GM12878 (cell line): ENCODE results near the gene STEAP4. TPM values are rescaled to one million over a fixed set of nuclear protein-coding genes. Genes with fewer than 3 reads are reported as not detected.

Experiments used
- ATAC-seq: fragments of 200-7000 bp; cut with Tn5 transposase; 3 replicates; pipeline ENCODE4 v1.9.1; 2020; ENCODE audit warnings: mild to moderate bottlenecking, moderate library complexity
- BruUV-seq: library from RNA; stranded (reverse); fragments of 400-500 nt; replicated peaks from 2 replicates; lab custom pipeline; 2021; lab: Mats Ljungman, UMichigan
- CTCF ChIA-PET: fragments of 300-600 bp; sonication (Branson Sonifier 250); formaldehyde crosslinking; extraction: SDS; loops from one replicate; lab custom pipeline; 2021; ENCODE audit warnings: inconsistent platforms; lab: Yijun Ruan, JAX
- POLR2A ChIA-PET: fragments of 350-600 bp; formaldehyde crosslinking; extraction: SDS; loops from one replicate; lab custom pipeline; 2021; ENCODE audit warnings: inconsistent platforms; lab: Charles Lee
- RAD21 ChIA-PET: fragments of 300-600 bp; sonication (Branson Sonifier 250); formaldehyde crosslinking; loops from one replicate; lab custom pipeline; 2023; ENCODE audit warnings: antibody characterized with exemption; ENCODE audit not compliant: unreplicated experiment; lab: Charles Lee
- SMC1A ChIA-PET: fragments of 300-600 bp; sonication (Branson Sonifier 250); formaldehyde crosslinking; loops from one replicate; lab custom pipeline; 2023; ENCODE audit not compliant: unreplicated experiment, uncharacterized antibody; lab: Charles Lee
- DNase-seq: peaks from one replicate; pipeline ENCODE4 v3.0.0-alpha.2; 2011; ENCODE audit warnings: low read depth, low spot score
- FAIRE-seq: peaks from 3 replicates; lab custom pipeline; 2011; peaks lifted over from hg19 to GRCh38; lab: Jason Lieb, UNC
- H2AFZ ChIP-seq: 2 replicates; pipeline ENCODE4 v1.6.0; 2011; ENCODE audit warnings: low read depth, low read length, control low read depth; ENCODE audit not compliant: control insufficient read depth
- H3K27ac ChIP-seq: 2 replicates; pipeline ENCODE4 v1.5.1; 2011; ENCODE audit warnings: control low read depth; ENCODE audit not compliant: control insufficient read depth, insufficient read depth
- H3K27me3 ChIP-seq, 2 experiments: replicated peaks in 1 of 2; 2 replicates each; pipeline versions ENCODE4 v1.6.0 to v1.6.1; 2011; ENCODE audit warnings: low read length in 1 of 2; ENCODE audit not compliant: control insufficient read depth in 2 of 2, insufficient read depth in 2 of 2
- H3K36me3 ChIP-seq, 2 experiments: 2 replicates each; pipeline ENCODE4 v1.5.1; 2011; ENCODE audit warnings: low read length in 1 of 2; ENCODE audit not compliant: control insufficient read depth in 2 of 2, insufficient read depth in 2 of 2
- H3K4me1 ChIP-seq: 2 replicates; pipeline ENCODE4 v1.6.1; 2011; ENCODE audit warnings: mild to moderate bottlenecking, low read length, moderate library complexity, mixed read lengths; ENCODE audit not compliant: control insufficient read depth, insufficient read depth
- H3K4me2 ChIP-seq: 2 replicates; pipeline ENCODE4 v1.6.0; 2011; ENCODE audit warnings: control low read depth; ENCODE audit not compliant: control insufficient read depth, insufficient read depth
- H3K4me3 ChIP-seq: fragments of 200-600 bp; sonication (generic); 2 replicates; pipeline ENCODE4 v1.5.1; 2016
- H3K79me2 ChIP-seq: 2 replicates; pipeline ENCODE4 v1.6.0; 2011; ENCODE audit warnings: low read length; ENCODE audit not compliant: control insufficient read depth, insufficient read depth
- H3K9ac ChIP-seq: 2 replicates; pipeline ENCODE4 v1.8.0; 2011; ENCODE audit warnings: low read length, control low read depth, mixed read lengths; ENCODE audit not compliant: control insufficient read depth, insufficient read depth
- H3K9me3 ChIP-seq: replicated peaks from 3 replicates; pipeline ENCODE4 v1.5.1; 2011; ENCODE audit warnings: mild to moderate bottlenecking, low read length; ENCODE audit not compliant: control insufficient read depth, insufficient read depth
- H4K20me1 ChIP-seq: 2 replicates; pipeline ENCODE4 v1.6.0; 2011; ENCODE audit not compliant: control insufficient read depth, insufficient read depth
- ATF7 ChIP-seq: fragments of 450-650 bp; IDR thresholded peaks from 2 replicates; pipeline ENCODE4 v1.6.1; 2016; ENCODE audit warnings: low read depth, mild to moderate bottlenecking
- BCLAF1 ChIP-seq: fragments of 450-650 bp; IDR thresholded peaks from 2 replicates; pipeline ENCODE4 v1.6.1; 2017; ENCODE audit warnings: antibody characterized with exemption, mild to moderate bottlenecking, moderate library complexity
- DPF2 ChIP-seq: fragments of 450-650 bp; IDR thresholded peaks from 2 replicates; pipeline ENCODE4 v1.6.1; 2017; ENCODE audit warnings: mild to moderate bottlenecking
- E4F1 ChIP-seq: fragments of 450-650 bp; IDR thresholded peaks from 2 replicates; pipeline ENCODE4 v1.6.1; 2018; ENCODE audit warnings: borderline replicate concordance, mild to moderate bottlenecking; ENCODE audit not compliant: partially characterized antibody
- EED ChIP-seq: sonication (generic); IDR thresholded peaks from 2 replicates; pipeline ENCODE4 v1.6.1; 2016; ENCODE audit warnings: antibody characterized with exemption, low read depth
- IRF3 ChIP-seq: fragments of 450-650 bp; IDR thresholded peaks from 2 replicates; pipeline ENCODE4 v1.6.1; 2014; ENCODE audit warnings: mild to moderate bottlenecking
- KLF5 ChIP-seq: fragments of 450-650 bp; IDR thresholded peaks from 2 replicates; pipeline ENCODE4 v1.6.1; 2014; ENCODE audit warnings: mild to moderate bottlenecking; ENCODE audit not compliant: partially characterized antibody
- MTA3 ChIP-seq: IDR thresholded peaks from 2 replicates; pipeline ENCODE4 v1.6.1; 2012; ENCODE audit warnings: low read length, inconsistent platforms, borderline replicate concordance
- PBX3 ChIP-seq: IDR thresholded peaks from 2 replicates; pipeline ENCODE4 v1.6.1; 2011; ENCODE audit warnings: mild to moderate bottlenecking, low read depth, low read length, moderate library complexity; ENCODE audit not compliant: insufficient replicate concordance
- RB1 ChIP-seq: fragments of 450-650 bp; formaldehyde crosslinking; IDR thresholded peaks from 2 replicates; pipeline ENCODE4 v1.6.1; 2017; ENCODE audit warnings: mild to moderate bottlenecking, borderline replicate concordance
- RFX5 ChIP-seq: IDR thresholded peaks from 2 replicates; pipeline ENCODE4 v1.6.1; 2011; ENCODE audit warnings: low read depth, low read length, improper control_type of control experiment
- RUNX3 ChIP-seq: IDR thresholded peaks from 2 replicates; pipeline ENCODE4 v1.6.1; 2012; ENCODE audit warnings: low read length, inconsistent platforms
- SREBF1 ChIP-seq: IDR thresholded peaks from 2 replicates; pipeline ENCODE4 v1.6.1; 2012; ENCODE audit warnings: mild to moderate bottlenecking, low read length
- ZNF207 ChIP-seq: fragments of 450-650 bp; IDR thresholded peaks from 2 replicates; pipeline ENCODE4 v1.6.1; 2014; ENCODE audit warnings: antibody characterized with exemption, mild to moderate bottlenecking, borderline replicate concordance
- ZNF24 ChIP-seq: fragments of 450-650 bp; IDR thresholded peaks from 2 replicates; pipeline ENCODE4 v1.6.1; 2017; ENCODE audit warnings: antibody characterized with exemption, mild to moderate bottlenecking
- WGBS: methylation state at CpG from one replicate; pipeline ENCODE4 v1.1.6; 2016; ENCODE audit warnings: low lambda C conversion rate; ENCODE audit not compliant: insufficient replicate concordance, insufficient coverage; ENCODE audit errors: missing lambda C conversion rate; 5-methylcytosine and 5-hydroxymethylcytosine counted together
- in situ Hi-C: fragments of 300-500 bp; cut with MboI; formaldehyde crosslinking; loops from 9 replicates; pipeline ENCODE4 v1.14.3; 2018; ENCODE audit warnings: mixed read lengths
- intact Hi-C: fragments of 100-400 bp; cut with micrococcal nuclease; formaldehyde crosslinking; loops from one replicate; pipeline ENCODE4 v1.14.2; 2022; ENCODE audit not compliant: unreplicated experiment
- polyA plus RNA-seq, 11 experiments: library from polyadenylated mRNA; depleted of rRNA in 4 of 11; unstranded in 6 of 11; stranded (reverse) in 5 of 11; fragments of >200 nt; fragmentation: Nextera tagmentation in 4 of 11; fragmentation: Illumina TruSeq in 1 of 11; extraction: Ambion mirVana in 4 of 11; extraction: Trizol in 1 of 11; gene quantifications; 1 replicate in 1 of 11; 2 replicates in 10 of 11; pipeline versions ENCODE4 v1.2.1 to v1.2.3, GENCODE V29; 2011 to 2016; ENCODE audit warnings: inconsistent platforms in 2 of 11, missing spikeins in 2 of 11, low read depth in 1 of 11
- total RNA-seq, 4 experiments: library from RNA; depleted of rRNA in 3 of 4; stranded (reverse); fragments of >200 nt in 3 of 4; fragmentation: Illumina TruSeq in 1 of 4; extraction: Trizol in 1 of 4; gene quantifications; 2 replicates each; pipeline versions ENCODE4 v1.2.1 to v1.2.3, GENCODE V29; 2013 to 2021

STEAP4 gene
- total and polyA plus RNA-seq, 10 of the 15 experiments (the other 5 are each of a cell fraction or from before 2014, with no cell fraction given): 0.13 TPM; not detected in 9

- 60% methylated on average over 1 of the region's 1 CpG for whole genome bisulfite sequencing
- H3K4me1 ChIP-seq: no peaks in the 10 kb centered on the region
- no peak overlapping the region for H3K4me3 ChIP-seq
- ChIA-PET RAD21 (no interaction called here), POLR2A (no interaction called here), SMC1A (no interaction called here), CTCF (no interaction called here)
- BruUV-seq: no TSS peak
- no peak for TF ChIP-seq ATF7
- TF ChIP-seq MTA3: no peak
- no peak for TF ChIP-seq DPF2
- no peak for TF ChIP-seq KLF5
- TF ChIP-seq RFX5: no peak
- TF ChIP-seq RUNX3: no peak
- TF ChIP-seq ZNF207: no peak
- no peak for TF ChIP-seq RB1
- TF ChIP-seq ZNF24: no peak
- no peak for TF ChIP-seq SREBF1
- no peak for TF ChIP-seq E4F1
- no peak for TF ChIP-seq PBX3
- no peak for TF ChIP-seq EED
- no peak for TF ChIP-seq IRF3
- no peak for TF ChIP-seq BCLAF1
- no peak overlapping the region for H3K27ac ChIP-seq
- FAIRE-seq (no peak), DNase-seq (no peak), ATAC-seq (no peak)
- H3K36me3 ChIP-seq: no peaks in the 10 kb centered on the region
- H4K20me1 ChIP-seq: no peaks in the 10 kb centered on the region
- H3K27me3 ChIP-seq: no peaks in the 10 kb centered on the region
- H3K79me2 ChIP-seq: no peaks in the 10 kb centered on the region
- H3K4me2 ChIP-seq: no peak overlapping the region
- H3K9ac ChIP-seq: no peak overlapping the region
- no peak overlapping the region for H2AFZ ChIP-seq
- intact Hi-C loops (no loop called here), in situ Hi-C loops (no loop called here)
- H3K9me3 ChIP-seq: no peaks in the 10 kb centered on the region
Measured at GRCh38 chr7:88280801-88281200, 25.9 kb downstream of the STEAP4 start.
